Neutrophil (primary cell): Measurements from ENCODE around the gene C22orf23.

Source experiments
- H3K27ac ChIP-seq: fragments of 200-600 bp; sonication (generic); 2 replicates; pipeline ENCODE4 v1.5.1; 2016; ENCODE audit warnings: mild to moderate bottlenecking, moderate library complexity
- H3K27me3 ChIP-seq: fragments of 200-600 bp; sonication (generic); 2 replicates; pipeline ENCODE4 v1.6.0; 2016; ENCODE audit warnings: mild to moderate bottlenecking
- H3K36me3 ChIP-seq: fragments of 200-600 bp; sonication (generic); 2 replicates; pipeline ENCODE4 v1.5.1; 2017
- H3K4me1 ChIP-seq, 2 experiments: fragments of 200-600 bp in 1 of 2; sonication (generic) in 1 of 2; 1 replicate in 1 of 2; 2 replicates in 1 of 2; pipeline versions ENCODE4 v1.5.1 to v1.6.1; 2013 to 2016; ENCODE audit warnings: low read depth in 1 of 2, low read length in 1 of 2, mild to moderate bottlenecking in 1 of 2, moderate library complexity in 1 of 2; ENCODE audit not compliant: control insufficient read depth in 1 of 2, insufficient read depth in 1 of 2
- H3K4me3 ChIP-seq, 2 experiments: fragments of 200-600 bp in 1 of 2; sonication (generic) in 1 of 2; 1 replicate in 1 of 2; 2 replicates in 1 of 2; pipeline ENCODE4 v1.5.1; 2013 to 2016; ENCODE audit warnings: low read depth in 1 of 2, low read length in 1 of 2, mild to moderate bottlenecking in 1 of 2, moderate library complexity in 1 of 2
- H3K9me3 ChIP-seq: fragments of 200-600 bp; sonication (generic); 2 replicates; pipeline ENCODE4 v1.5.1; 2016
- CTCF ChIP-seq: fragments of 200-600 bp; sonication (generic); IDR thresholded peaks from 2 replicates; pipeline ENCODE4 v1.5.1; 2016; ENCODE audit warnings: antibody characterized with exemption

The C22orf23 gene

GRCh38 chr22:37910890-37911672 is 42.3 kb downstream of the C22orf23 start:
- H3K36me3 ChIP-seq, result peaks cover 8% of the 10 kb centered on the region

GRCh38 chr22:37909766-37910165 is 43.6 kb downstream of the C22orf23 start:
- H3K4me3 ChIP-seq, result no peak overlapping the region
- no peak overlapping the region for H3K27ac ChIP-seq
- H3K36me3 ChIP-seq, result peaks cover 4% of the 10 kb centered on the region
- no peaks in the 10 kb centered on the region for H3K27me3 ChIP-seq
- no peaks in the 10 kb centered on the region for H3K9me3 ChIP-seq
- no peak for TF ChIP-seq CTCF
- H3K4me1 ChIP-seq, result peaks cover 26 to 34% of the 10 kb centered on the region in 2 experiments

More at GRCh38 chr22:37910890-37911672, 42.3 kb downstream of the C22orf23 start:
- Histone ChIP-seq H3K4me1 (peaks cover 20 to 26% of the 10 kb centered on the region in 2 experiments), H3K27ac (no peak overlapping the region), H3K27me3 (no peaks in the 10 kb centered on the region), H3K4me3 (no peak overlapping the region), H3K9me3 (no peaks in the 10 kb centered on the region)
- no peak for TF ChIP-seq CTCF

- no peaks in the 10 kb centered on the region for H3K27me3 ChIP-seq
- peak overlapping the region; percentile 62 to 70 for H3K4me3 ChIP-seq
- no peaks in the 10 kb centered on the region for H3K36me3 ChIP-seq
- peaks cover 19 to 23% of the 10 kb centered on the region in 2 experiments for H3K4me1 ChIP-seq
- H3K9me3 ChIP-seq, result no peaks in the 10 kb centered on the region
- no peak for TF ChIP-seq CTCF
- peak overlapping the region; percentile 75 for H3K27ac ChIP-seq
Observed at GRCh38 chr22:37907036-37907954, 46.1 kb downstream of the C22orf23 start.

- no peaks in the 10 kb centered on the region for H3K27me3 ChIP-seq
Observed at GRCh38 chr22:37906364-37907008, 46.9 kb downstream of the C22orf23 start.

More at GRCh38 chr22:37906364-37907008, 46.9 kb downstream of the C22orf23 start:
- no peaks in the 10 kb centered on the region for H3K9me3 ChIP-seq
- H3K36me3 ChIP-seq, result no peaks in the 10 kb centered on the region
- H3K4me1 ChIP-seq, result peaks cover 15 to 19% of the 10 kb centered on the region in 2 experiments
- no peak for TF ChIP-seq CTCF
- peak overlapping the region; percentile 62 to 70 for H3K4me3 ChIP-seq
- H3K27ac ChIP-seq, result peak overlapping the region; percentile 75
